GM18526 (cell line): ENCODE measurements around the gene FAM184B.

ENCODE experiments used
- POLR2A ChIP-seq: IDR thresholded peaks from 3 replicates; pipeline ENCODE4 v1.6.1; 2011; ENCODE audit not compliant: insufficient read length; ENCODE audit errors: extremely low read depth

Gene FAM184B

GRCh38 chr4:17788956-17789355, 7.5 kb upstream of the FAM184B start:
- no peak for TF ChIP-seq POLR2A

- no peak for TF ChIP-seq POLR2A
Observed at GRCh38 chr4:17787315-17787714, 5.9 kb upstream of the FAM184B start.

GRCh38 chr4:17786567-17786966, 5.1 kb upstream of the FAM184B start:
- TF ChIP-seq POLR2A: no peak

- TF ChIP-seq POLR2A: no peak
Observed at GRCh38 chr4:17785858-17786257, 4.4 kb upstream of the FAM184B start.

- TF ChIP-seq POLR2A: no peak
Observed at GRCh38 chr4:17780501-17781299, 721 bp downstream of the FAM184B start.

GRCh38 chr4:17778431-17778830, 3.0 kb downstream of the FAM184B start:
- TF ChIP-seq POLR2A: no peak

GRCh38 chr4:17773135-17773698, 8.2 kb downstream of the FAM184B start:
- no peak for TF ChIP-seq POLR2A

GRCh38 chr4:17771284-17771908, 10.0 kb downstream of the FAM184B start:
- no peak for TF ChIP-seq POLR2A

GRCh38 chr4:17770845-17771244, 10.6 kb downstream of the FAM184B start:
- no peak for TF ChIP-seq POLR2A

GRCh38 chr4:17769406-17770174, 11.8 kb downstream of the FAM184B start:
- no peak for TF ChIP-seq POLR2A

- no peak for TF ChIP-seq POLR2A
Observed at GRCh38 chr4:17766826-17767458, 14.5 kb downstream of the FAM184B start.

- no peak for TF ChIP-seq POLR2A
Observed at GRCh38 chr4:17765514-17766286, 15.7 kb downstream of the FAM184B start.

- no peak for TF ChIP-seq POLR2A
Observed at GRCh38 chr4:17763931-17764330, 17.5 kb downstream of the FAM184B start.

GRCh38 chr4:17763416-17763815, 18.0 kb downstream of the FAM184B start:
- no peak for TF ChIP-seq POLR2A
